Stomach (tissue), 4 donors: ENCODE data around the gene HNRNPLL.

Source experiments
- CTCF ChIP-seq, 7 experiments: fragments of 450-650 bp in 4 of 7; fragments of 200-600 bp in 3 of 7; sonication (generic) in 3 of 7; IDR thresholded peaks; one replicate each; pipeline ENCODE4 v1.5.1; 2016 to 2019; ENCODE audit warnings: antibody characterized with exemption in 7 of 7, control low read depth in 2 of 7, mild to moderate bottlenecking in 1 of 7
- POLR2A ChIP-seq, 4 donors: fragments of 450-650 bp; IDR thresholded peaks; one replicate each; pipeline ENCODE4 v1.6.1; 2016; ENCODE audit warnings: antibody characterized with exemption in 4 of 4, control low read depth in 2 of 4, mild to moderate bottlenecking in 1 of 4, moderate library complexity in 1 of 4
- POLR2AphosphoS5 ChIP-seq, 3 donors: sonication (generic); formaldehyde crosslinking; IDR thresholded peaks; one replicate each; pipeline ENCODE4 v1.6.1; 2016; ENCODE audit warnings: antibody characterized with exemption in 3 of 3

- no peak for TF ChIP-seq POLR2A (IDR thresholded peaks at IDR 0.05)
- no peak for TF ChIP-seq CTCF (IDR thresholded peaks at IDR 0.05)
- TF ChIP-seq POLR2AphosphoS5 (IDR thresholded peaks at IDR 0.05) = no peak
Observed at GRCh38 chr2:38648107-38648761, 45.5 kb upstream of the HNRNPLL start.
